Myocyte (in vitro differentiated cells): Measurements from ENCODE around the gene TCF7L2. TPM values are rescaled to one million over a fixed set of nuclear protein-coding genes. Genes with fewer than 3 reads are reported as not detected.

Source experiments
- DNase-seq: peaks from one replicate; pipeline ENCODE4 v3.0.0-alpha.2; 2012; ENCODE audit warnings: low read depth
- total RNA-seq: library from RNA; depleted of rRNA; stranded (reverse); fragments of >200 nt; gene quantifications from 2 replicates; pipeline ENCODE4 v1.2.3, GENCODE V29; 2014

TCF7L2 gene
- total RNA-seq, 1 donor from 2014 or later, result 2.4 TPM

GRCh38 chr10:113020838-113021237 lies 70.8 kb downstream of the TCF7L2 start:
- no peak for DNase-seq

GRCh38 chr10:113021268-113022040 lies 71.4 kb downstream of the TCF7L2 start:
- no peak for DNase-seq

GRCh38 chr10:113022265-113022664 lies 72.2 kb downstream of the TCF7L2 start:
- DNase-seq, result no peak

- no peak for DNase-seq
Measured at GRCh38 chr10:113023017-113023416, 73.0 kb downstream of the TCF7L2 start.

GRCh38 chr10:113024930-113025329 lies 74.9 kb downstream of the TCF7L2 start:
- no peak for DNase-seq

- no peak for DNase-seq
Measured at GRCh38 chr10:113025487-113025886, 75.4 kb downstream of the TCF7L2 start.

GRCh38 chr10:113026679-113027078 lies 76.6 kb downstream of the TCF7L2 start:
- peak; percentile 72 for DNase-seq

GRCh38 chr10:113027230-113027573 lies 77.2 kb downstream of the TCF7L2 start:
- no peak for DNase-seq

- DNase-seq, result peak; percentile 31
Measured at GRCh38 chr10:113027574-113028455, 77.8 kb downstream of the TCF7L2 start.

GRCh38 chr10:113028456-113029440 lies 78.7 kb downstream of the TCF7L2 start:
- no peak for DNase-seq

- no peak for DNase-seq
Measured at GRCh38 chr10:113030453-113030852, 80.4 kb downstream of the TCF7L2 start.

GRCh38 chr10:113031147-113031546 lies 81.1 kb downstream of the TCF7L2 start:
- DNase-seq, result no peak

GRCh38 chr10:113033991-113034390 lies 83.9 kb downstream of the TCF7L2 start:
- no peak for DNase-seq

- DNase-seq, result no peak
Measured at GRCh38 chr10:113035732-113036312, 85.8 kb downstream of the TCF7L2 start.

- DNase-seq, result no peak
Measured at GRCh38 chr10:113036619-113037018, 86.6 kb downstream of the TCF7L2 start.

- no peak for DNase-seq
Measured at GRCh38 chr10:113037218-113037617, 87.2 kb downstream of the TCF7L2 start.

- no peak for DNase-seq
Measured at GRCh38 chr10:113038183-113038582, 88.1 kb downstream of the TCF7L2 start.

GRCh38 chr10:113038985-113039384 lies 88.9 kb downstream of the TCF7L2 start:
- no peak for DNase-seq

GRCh38 chr10:113041324-113041723 lies 91.3 kb downstream of the TCF7L2 start:
- no peak for DNase-seq

- DNase-seq, result no peak
Measured at GRCh38 chr10:113041841-113042750, 92.0 kb downstream of the TCF7L2 start.
